Right lobe of liver (tissue), 4 donors: Measurements from ENCODE around the gene SLC5A11.

ENCODE experiments used
- POLR2A ChIP-seq: fragments of 450-650 bp; IDR thresholded peaks from one replicate; pipeline ENCODE4 v1.6.1; 2017; ENCODE audit warnings: antibody characterized with exemption, mild to moderate bottlenecking
- TF ChIP-seq, protein P1 (sequence below), 4 donors: fragments of 200-600 bp in 3 of 4; fragments of 450-650 bp in 1 of 4; IDR thresholded peaks; one replicate each; pipeline versions ENCODE4 v1.5.1 to v1.8.0; 2016 to 2022; ENCODE audit warnings: antibody characterized with exemption in 4 of 4, mild to moderate bottlenecking in 2 of 4
- donor health status: DM: no; HTN: no; CAD: no.
- donor health status: DM: no; HTN: no; CAD: no.
- donor health status: DM: no; HTN: yes; CAD: no.

DNA sequence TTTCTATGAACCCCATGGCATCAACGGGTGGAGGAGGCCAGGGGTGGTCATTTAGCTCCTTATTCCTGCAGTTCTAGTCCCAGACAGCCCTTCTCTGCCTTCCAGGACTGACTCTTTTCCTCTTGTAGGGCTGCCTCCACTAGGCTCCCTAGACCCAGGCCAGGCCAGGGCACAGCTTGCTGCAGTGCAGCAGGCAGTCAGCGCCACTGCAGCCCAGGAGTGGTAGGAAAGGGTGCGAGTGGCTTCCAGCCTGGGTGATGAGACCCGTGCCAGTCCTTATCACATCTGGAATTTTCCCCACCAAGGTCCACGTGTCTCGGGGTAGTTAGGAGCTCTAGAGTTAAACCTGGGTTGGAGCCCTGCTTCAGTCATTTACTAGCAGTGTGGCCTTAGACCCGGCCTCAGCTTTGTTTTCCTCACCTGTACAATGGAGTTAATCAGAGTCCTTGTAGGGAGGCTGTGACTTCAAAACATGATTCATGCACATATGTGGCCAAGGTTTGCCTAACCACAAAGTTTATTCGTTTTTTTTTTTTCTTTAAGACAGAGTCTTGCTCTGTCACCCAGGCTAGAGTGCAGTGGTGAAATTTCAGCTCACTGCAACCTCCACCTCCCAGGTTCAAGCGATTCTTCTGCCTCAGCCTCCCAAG lies 4.7 kb downstream of the SLC5A11 start:
- TF ChIP-seq, protein P1, sequence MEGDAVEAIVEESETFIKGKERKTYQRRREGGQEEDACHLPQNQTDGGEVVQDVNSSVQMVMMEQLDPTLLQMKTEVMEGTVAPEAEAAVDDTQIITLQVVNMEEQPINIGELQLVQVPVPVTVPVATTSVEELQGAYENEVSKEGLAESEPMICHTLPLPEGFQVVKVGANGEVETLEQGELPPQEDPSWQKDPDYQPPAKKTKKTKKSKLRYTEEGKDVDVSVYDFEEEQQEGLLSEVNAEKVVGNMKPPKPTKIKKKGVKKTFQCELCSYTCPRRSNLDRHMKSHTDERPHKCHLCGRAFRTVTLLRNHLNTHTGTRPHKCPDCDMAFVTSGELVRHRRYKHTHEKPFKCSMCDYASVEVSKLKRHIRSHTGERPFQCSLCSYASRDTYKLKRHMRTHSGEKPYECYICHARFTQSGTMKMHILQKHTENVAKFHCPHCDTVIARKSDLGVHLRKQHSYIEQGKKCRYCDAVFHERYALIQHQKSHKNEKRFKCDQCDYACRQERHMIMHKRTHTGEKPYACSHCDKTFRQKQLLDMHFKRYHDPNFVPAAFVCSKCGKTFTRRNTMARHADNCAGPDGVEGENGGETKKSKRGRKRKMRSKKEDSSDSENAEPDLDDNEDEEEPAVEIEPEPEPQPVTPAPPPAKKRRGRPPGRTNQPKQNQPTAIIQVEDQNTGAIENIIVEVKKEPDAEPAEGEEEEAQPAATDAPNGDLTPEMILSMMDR (IDR thresholded peaks at IDR 0.05), result no peak
- no peak for TF ChIP-seq POLR2A
